Ovary (tissue), 3 donors: ENCODE results near the gene TUBB2A.

Source experiments
- CTCF ChIP-seq, 3 donors: fragments of 450-650 bp in 2 of 3; fragments of 200-600 bp in 1 of 3; IDR thresholded peaks; one replicate each; pipeline versions ENCODE4 v1.5.1 to v1.8.0; 2016 to 2022; ENCODE audit warnings: antibody characterized with exemption in 3 of 3, mild to moderate bottlenecking in 1 of 3
- EP300 ChIP-seq: sonication (generic); formaldehyde crosslinking; IDR thresholded peaks from one replicate; pipeline ENCODE4 v1.6.1; 2017; ENCODE audit warnings: antibody characterized with exemption
- POLR2A ChIP-seq: fragments of 450-650 bp; IDR thresholded peaks from one replicate; pipeline ENCODE4 v1.6.1; 2017; ENCODE audit warnings: antibody characterized with exemption, mild to moderate bottlenecking, moderate library complexity
- donor health status: DM: no; HTN: no; CAD: no.

GRCh38 chr6:3175715-3176402 is 18.5 kb upstream of the TUBB2A start:
- TF ChIP-seq CTCF (IDR thresholded peaks at IDR 0.05), result no peak
- no peak for TF ChIP-seq POLR2A
- no peak for TF ChIP-seq EP300
